Measurements from ENCODE around the gene RPL32. TPM values are rescaled to one million over a fixed set of nuclear protein-coding genes. Genes with fewer than 3 reads are reported as not detected.
A peak's percentile ranks its signal among the peaks of the same experiment; 100 is the strongest.

The RPL32 gene
- total and polyA plus RNA-seq, 9 of the 15 experiments (the other 6 are each of a cell fraction or from before 2014, with no cell fraction given) = 2,738 to 6,200 (median 4,286) TPM

- TF ChIP-seq HDAC6 (IDR thresholded peaks at IDR 0.05; ENCODE audit: low read depth, low read length) (no peak), CHAMP1 (IDR thresholded peaks at IDR 0.05) (peak; percentile 69; the same call in 1 of the 2 replicates), ZNF778 (CRISPR knock-in tag; IDR thresholded peaks at IDR 0.05) (no peak), JUN (IDR thresholded peaks at IDR 0.05; ENCODE audit: borderline replicate concordance, low read depth, low read length) (no peak), JUN (CRISPR knock-in tag; IDR thresholded peaks at IDR 0.05; ENCODE audit: borderline replicate concordance) (no peak), HIVEP1 (CRISPR knock-in tag; IDR thresholded peaks at IDR 0.05) (no peak), E2F5 (CRISPR knock-in tag; IDR thresholded peaks at IDR 0.05) (no peak), NFIX (CRISPR knock-in tag; IDR thresholded peaks at IDR 0.05; ENCODE audit: low read depth) (no peak), ZNF764 (CRISPR knock-in tag; IDR thresholded peaks at IDR 0.05; ENCODE audit: low read depth) (no peak), ZNF696 (CRISPR knock-in tag; conservative IDR thresholded peaks at IDR 0.05) (no peak), KDM1A (IDR thresholded peaks at IDR 0.05) (no peak), SREBF2 (CRISPR knock-in tag; IDR thresholded peaks at IDR 0.05) (no peak), ZNF444 (CRISPR knock-in tag; IDR thresholded peaks at IDR 0.05) (no peak), RBBP5 (IDR thresholded peaks at IDR 0.05; ENCODE audit: borderline replicate concordance, insufficient read depth, low read length, poor library complexity, severe bottlenecking) (peak; percentile 100), PYGO2 (tag; IDR thresholded peaks at IDR 0.05) (no peak), ZFP36 (IDR thresholded peaks at IDR 0.05; ENCODE audit: low read depth, low read length, partially characterized antibody) (no peak), ZNF3 (CRISPR knock-in tag; IDR thresholded peaks at IDR 0.05) (no peak), MCM2 (IDR thresholded peaks at IDR 0.05; ENCODE audit: low read depth) (no peak), ZKSCAN8 (CRISPR knock-in tag; IDR thresholded peaks at IDR 0.05) (no peak), ZNF12 (CRISPR knock-in tag; IDR thresholded peaks at IDR 0.05) (no peak; the same call in 1 of the 2 replicates), SNIP1 (IDR thresholded peaks at IDR 0.05; ENCODE audit: low read depth) (no peak), AFF1 (IDR thresholded peaks at IDR 0.05; ENCODE audit: low read depth in 1 of 2, partially characterized antibody in 2 of 2) (peak; percentile 83 to 99)
These were observed at the start of gene RPL32 (continued) for GRCh38 chr3:12841149-12841969.
